ENCODE results near the gene KPNA4. TPM values are rescaled to one million over a fixed set of nuclear protein-coding genes. Genes with fewer than 3 reads are reported as not detected.

The KPNA4 gene
- total RNA-seq, 1 experiment from 2014 or later = 127 TPM

GRCh38 chr3:160567774-160568173, 2.4 kb upstream of the KPNA4 start:
- POLR2A ChIA-PET = interaction anchor here (1.0 to 8.9 kb wide), 10 partner anchors 9 to 782 kb away, joined by 3 to 124 read pairs (median 4); partner anchors contain the start of genes ARL14, NMD3 and PPM1L
- CTCF ChIA-PET = interaction anchor here (0.6 kb wide), 2 partner anchors 872 to 1806 kb away, joined by 3 to 4 read pairs; no protein-coding TSS in a partner anchor
- intact Hi-C loops (cut with micrococcal nuclease) = loop anchor here (2.0 to 5.0 kb wide), 3 partner anchors 110 to 855 kb away; partner anchors contain the start of gene ARL14

GRCh38 chr3:160566499-160566898, 1.1 kb upstream of the KPNA4 start:
- BruUV-seq (replicated peaks) = TSS peak; percentile 80
- Mint-ChIP-seq H3K27ac (ENCODE audit: low read depth, unreplicated experiment) (peak overlapping the region; percentile 99), H3K4me1 (ENCODE audit: insufficient read depth, unreplicated experiment) (peaks cover 25% of the 10 kb centered on the region), H3K36me3 (ENCODE audit: insufficient read depth, unreplicated experiment) (no peaks in the 10 kb centered on the region), H3K27me3 (ENCODE audit: insufficient read depth, unreplicated experiment) (no peaks in the 10 kb centered on the region), H3K4me3 (ENCODE audit: unreplicated experiment) (peak overlapping the region; percentile 96), H3K9me3 (ENCODE audit: unreplicated experiment) (no peaks in the 10 kb centered on the region)
- ChIA-PET POLR2A (interaction anchor here (0.5 to 8.9 kb wide), 22 partner anchors 10 to 783 kb away, joined by 3 to 124 read pairs (median 3); partner anchors contain the start of genes ARL14 and PPM1L), CTCF (interaction anchor here (0.7 kb wide), 3 partner anchors 190 to 384 kb away, joined by 3 to 4 read pairs (median 3); no protein-coding TSS in a partner anchor)
- no peak for TF ChIP-seq CTCF (IDR thresholded peaks at IDR 0.05; ENCODE audit: unreplicated experiment)
- intact Hi-C loops (cut with micrococcal nuclease) = loop anchor here (2.0 to 5.0 kb wide), 3 partner anchors 111 to 856 kb away; partner anchors contain the start of gene ARL14
- no peak for DNase-seq (ENCODE audit: unreplicated experiment)

More at GRCh38 chr3:160567774-160568173, 2.4 kb upstream of the KPNA4 start:
- TF ChIP-seq CTCF (IDR thresholded peaks at IDR 0.05; ENCODE audit: unreplicated experiment) = no peak
- Mint-ChIP-seq H3K36me3 (ENCODE audit: insufficient read depth, unreplicated experiment) (no peaks in the 10 kb centered on the region), H3K9me3 (ENCODE audit: unreplicated experiment) (no peaks in the 10 kb centered on the region), H3K27me3 (ENCODE audit: insufficient read depth, unreplicated experiment) (no peaks in the 10 kb centered on the region), H3K27ac (ENCODE audit: low read depth, unreplicated experiment) (no peak overlapping the region), H3K4me1 (ENCODE audit: insufficient read depth, unreplicated experiment) (peaks cover 17% of the 10 kb centered on the region), H3K4me3 (ENCODE audit: unreplicated experiment) (peak overlapping the region; percentile 96)
- no TSS peak for BruUV-seq (replicated peaks)
- no peak for DNase-seq (ENCODE audit: unreplicated experiment)

GRCh38 chr3:160564949-160565441, 376 bp downstream of the KPNA4 start:
- no TSS peak for BruUV-seq (replicated peaks)
- ChIA-PET CTCF (interaction anchor here (0.6 to 0.7 kb wide), 2 partner anchors 30 to 710 kb away, joined by 3 to 4 read pairs; no protein-coding TSS in a partner anchor), POLR2A (interaction anchor here (0.6 to 8.9 kb wide), 12 partner anchors 12 to 1384 kb away, joined by 3 to 124 read pairs (median 4); partner anchors contain the start of genes ARL14 and TRIM59)
- peak; percentile 73 for DNase-seq (ENCODE audit: unreplicated experiment)
- no peaks in the 10 kb centered on the region for H3K9me3 Mint-ChIP-seq (ENCODE audit: unreplicated experiment)
- H3K36me3 Mint-ChIP-seq (ENCODE audit: insufficient read depth, unreplicated experiment) = no peaks in the 10 kb centered on the region
- peaks cover 35% of the 10 kb centered on the region for H3K4me1 Mint-ChIP-seq (ENCODE audit: insufficient read depth, unreplicated experiment)
- peak overlapping the region; percentile 99 for H3K27ac Mint-ChIP-seq (ENCODE audit: low read depth, unreplicated experiment)
- TF ChIP-seq CTCF (IDR thresholded peaks at IDR 0.05; ENCODE audit: unreplicated experiment) = no peak
- no peaks in the 10 kb centered on the region for H3K27me3 Mint-ChIP-seq (ENCODE audit: insufficient read depth, unreplicated experiment)
- H3K4me3 Mint-ChIP-seq (ENCODE audit: unreplicated experiment) = peak overlapping the region; percentile 96
- intact Hi-C loops (cut with micrococcal nuclease) = loop anchor here (5.0 kb wide), 3 partner anchors 112 to 857 kb away; partner anchors contain the start of genes ARL14 and TRIM59

DNA sequence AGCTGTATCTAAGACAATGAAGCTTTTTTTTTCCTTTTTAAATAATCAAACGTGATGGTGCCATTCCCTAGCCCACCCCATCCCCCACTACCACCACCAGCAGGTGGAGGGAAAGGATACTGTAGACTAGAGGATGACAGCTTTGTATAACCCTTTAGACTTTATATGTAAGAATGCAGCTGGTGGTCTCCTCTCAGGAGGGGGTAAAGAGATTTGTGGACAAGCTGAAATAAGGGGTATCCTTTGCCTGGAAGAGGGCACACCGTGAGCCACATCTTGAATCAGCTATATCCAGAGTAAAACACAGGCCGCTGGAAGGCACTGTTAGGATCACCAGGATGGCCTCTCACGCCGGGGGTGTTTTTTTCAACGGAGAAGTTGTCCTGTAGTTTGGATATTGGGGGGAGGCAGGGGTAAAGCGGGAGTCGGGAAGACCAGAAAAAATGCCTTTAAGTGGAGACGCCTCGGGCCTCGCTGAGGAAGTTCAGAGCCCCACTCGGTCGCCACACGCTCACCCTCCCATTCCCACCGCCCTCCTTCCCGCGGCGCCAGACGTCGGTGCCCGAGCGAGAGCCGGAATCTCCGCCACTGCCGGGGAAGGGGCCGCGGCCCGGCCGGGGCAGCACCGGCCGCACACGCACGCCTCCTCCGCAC, 986 bp downstream of the KPNA4 start:
- no peak for TF ChIP-seq CTCF (IDR thresholded peaks at IDR 0.05; ENCODE audit: unreplicated experiment)
- no peaks in the 10 kb centered on the region for H3K36me3 Mint-ChIP-seq (ENCODE audit: insufficient read depth, unreplicated experiment)
- intact Hi-C loops (cut with micrococcal nuclease) = loop anchor here (5.0 kb wide), 1 partner anchor 117 kb away; the partner anchor contains the start of gene TRIM59
- H3K4me1 Mint-ChIP-seq (ENCODE audit: insufficient read depth, unreplicated experiment) = peaks cover 35% of the 10 kb centered on the region
- POLR2A ChIA-PET = interaction anchor here (0.6 to 8.9 kb wide), 18 partner anchors 10 to 657 kb away, joined by 3 to 124 read pairs (median 4); partner anchors contain the start of genes ARL14, NMD3, PPM1L and TRIM59
- H3K4me3 Mint-ChIP-seq (ENCODE audit: unreplicated experiment) = peak overlapping the region; percentile 96
- DNase-seq (ENCODE audit: unreplicated experiment) = peak; percentile 22
- no peaks in the 10 kb centered on the region for H3K9me3 Mint-ChIP-seq (ENCODE audit: unreplicated experiment)
- CTCF ChIA-PET = interaction anchor here (0.6 to 1.7 kb wide), 8 partner anchors 13 to 1674 kb away, joined by 3 to 6 read pairs (median 3); partner anchors contain the start of gene ARL14
- no peaks in the 10 kb centered on the region for H3K27me3 Mint-ChIP-seq (ENCODE audit: insufficient read depth, unreplicated experiment)
- H3K27ac Mint-ChIP-seq (ENCODE audit: low read depth, unreplicated experiment) = peak overlapping the region; percentile 99
- BruUV-seq (replicated peaks) = TSS peak; percentile 22

Measured in MCF 10A (cell line).